Mammary epithelial cell (primary cell): Measurements from ENCODE around the gene SCAMP4.

Source experiments
- EZH2 ChIP-seq: IDR thresholded peaks from 2 replicates; pipeline ENCODE4 v1.6.1; 2012; ENCODE audit warnings: low read length, inconsistent platforms, borderline replicate concordance
- TF ChIP-seq, protein P1 (sequence below), 2 donors: IDR thresholded peaks in 1 of 2; conservative IDR thresholded peaks in 1 of 2; 2 replicates each; pipeline ENCODE4 v1.5.1; 2011 to 2012; ENCODE audit warnings: inconsistent platforms in 2 of 2, low read length in 2 of 2, mild to moderate bottlenecking in 2 of 2, control low read depth in 1 of 2, low read depth in 1 of 2; ENCODE audit not compliant: insufficient read depth in 1 of 2; ENCODE audit errors: extremely low read depth in 1 of 2

DNA sequence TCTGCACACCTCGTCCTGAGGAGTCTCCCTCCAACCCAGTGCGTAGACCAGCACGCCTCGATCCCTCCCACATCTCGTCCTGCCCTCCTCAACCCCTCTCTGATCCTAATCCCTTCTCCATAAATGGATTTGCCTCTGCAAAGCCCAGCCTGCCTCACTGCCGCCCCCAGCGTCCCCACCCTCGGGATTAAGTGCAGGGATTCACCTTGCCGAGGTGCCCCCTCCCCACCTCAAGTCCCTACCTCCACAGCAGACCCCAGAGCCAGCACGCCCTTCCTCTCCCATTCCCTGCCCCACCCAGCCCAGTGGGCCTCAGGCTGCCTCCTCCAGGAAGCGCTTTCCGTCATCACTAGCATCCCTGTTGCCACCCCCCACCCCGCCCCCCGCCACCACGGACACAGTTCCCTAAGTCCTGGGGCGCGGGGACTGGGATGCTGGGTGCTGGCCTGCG, 45.8 kb upstream of the SCAMP4 start:
- TF ChIP-seq EZH2 = no peak
- TF ChIP-seq, protein P1, sequence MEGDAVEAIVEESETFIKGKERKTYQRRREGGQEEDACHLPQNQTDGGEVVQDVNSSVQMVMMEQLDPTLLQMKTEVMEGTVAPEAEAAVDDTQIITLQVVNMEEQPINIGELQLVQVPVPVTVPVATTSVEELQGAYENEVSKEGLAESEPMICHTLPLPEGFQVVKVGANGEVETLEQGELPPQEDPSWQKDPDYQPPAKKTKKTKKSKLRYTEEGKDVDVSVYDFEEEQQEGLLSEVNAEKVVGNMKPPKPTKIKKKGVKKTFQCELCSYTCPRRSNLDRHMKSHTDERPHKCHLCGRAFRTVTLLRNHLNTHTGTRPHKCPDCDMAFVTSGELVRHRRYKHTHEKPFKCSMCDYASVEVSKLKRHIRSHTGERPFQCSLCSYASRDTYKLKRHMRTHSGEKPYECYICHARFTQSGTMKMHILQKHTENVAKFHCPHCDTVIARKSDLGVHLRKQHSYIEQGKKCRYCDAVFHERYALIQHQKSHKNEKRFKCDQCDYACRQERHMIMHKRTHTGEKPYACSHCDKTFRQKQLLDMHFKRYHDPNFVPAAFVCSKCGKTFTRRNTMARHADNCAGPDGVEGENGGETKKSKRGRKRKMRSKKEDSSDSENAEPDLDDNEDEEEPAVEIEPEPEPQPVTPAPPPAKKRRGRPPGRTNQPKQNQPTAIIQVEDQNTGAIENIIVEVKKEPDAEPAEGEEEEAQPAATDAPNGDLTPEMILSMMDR (conservative IDR thresholded peaks at IDR 0.05 in 1 of 2, IDR thresholded peaks at IDR 0.05 in 1 of 2; ENCODE audit: extremely low read depth in 1 of 2, insufficient read depth in 1 of 2, low read depth in 1 of 2, low read length in 2 of 2) = no peak
